HepG2 (cell line): ENCODE data around the gene LYZL2. TPM values are rescaled to one million over a fixed set of nuclear protein-coding genes. Genes with fewer than 3 reads are reported as not detected.

Experiments
- FOXP4 ChIP-seq: sonication (generic); formaldehyde crosslinking; IDR thresholded peaks from 2 replicates; pipeline ENCODE4 v1.4.0; 2020; ENCODE audit warnings: missing genetic modification reagents
- GZF1 ChIP-seq: sonication (generic); formaldehyde crosslinking; IDR thresholded peaks from 2 replicates; pipeline ENCODE4 v1.5.1; 2020; ENCODE audit warnings: mild to moderate bottlenecking, missing genetic modification reagents
- HCFC1 ChIP-seq: fragments of 150-350 bp; IDR thresholded peaks from 2 replicates; pipeline ENCODE4 v1.6.1; 2014; ENCODE audit warnings: low read depth, low read length
- HMG20B ChIP-seq: conservative IDR thresholded peaks from 2 replicates; pipeline ENCODE4 v1.6.1; 2016; ENCODE audit warnings: missing genetic modification reagents, missing compliant biosample characterization
- HNF4A ChIP-seq: sonication (generic); formaldehyde crosslinking; IDR thresholded peaks from 2 replicates; pipeline ENCODE4 v1.4.0; 2020; ENCODE audit warnings: missing genetic modification reagents
- ISX ChIP-seq: sonication (generic); formaldehyde crosslinking; conservative IDR thresholded peaks from 2 replicates; pipeline ENCODE4 v1.5.0; 2020; ENCODE audit warnings: missing genetic modification reagents
- KLF15 ChIP-seq: sonication (generic); formaldehyde crosslinking; IDR thresholded peaks from 2 replicates; pipeline ENCODE4 v1.8.1; 2023; ENCODE audit warnings: borderline replicate concordance, mild to moderate bottlenecking, inconsistent platforms, missing genetic modification reagents, mixed read lengths
- MXI1 ChIP-seq: IDR thresholded peaks from 3 replicates; pipeline ENCODE4 v1.6.1; 2012; ENCODE audit warnings: low read depth, low read length, inconsistent platforms, borderline replicate concordance
- SIX1 ChIP-seq: sonication (generic); formaldehyde crosslinking; IDR thresholded peaks from 2 replicates; pipeline ENCODE4 v1.4.0; 2020; ENCODE audit warnings: missing genetic modification reagents, borderline replicate concordance
- SKIL ChIP-seq: sonication (generic); formaldehyde crosslinking; IDR thresholded peaks from 2 replicates; pipeline ENCODE4 v1.8.0; 2022; ENCODE audit warnings: missing genetic modification reagents, mild to moderate bottlenecking, moderate library complexity, borderline replicate concordance
- SMC3 ChIP-seq: IDR thresholded peaks from 2 replicates; pipeline ENCODE4 v1.6.1; 2011; ENCODE audit warnings: low read length, improper control_type of control experiment
- TFDP2 ChIP-seq: sonication (generic); formaldehyde crosslinking; IDR thresholded peaks from 2 replicates; pipeline ENCODE4 v1.4.0; 2020; ENCODE audit warnings: missing genetic modification reagents
- ZNF230 ChIP-seq: sonication (generic); formaldehyde crosslinking; IDR thresholded peaks from 2 replicates; pipeline ENCODE4 v1.4.0; 2020; ENCODE audit warnings: mild to moderate bottlenecking, missing genetic modification reagents
- ZNF33B ChIP-seq: sonication (generic); formaldehyde crosslinking; IDR thresholded peaks from 2 replicates; pipeline ENCODE4 v1.5.1; 2020; ENCODE audit warnings: mild to moderate bottlenecking, missing genetic modification reagents
- ZNF460 ChIP-seq: sonication (generic); formaldehyde crosslinking; IDR thresholded peaks from 2 replicates; pipeline ENCODE4 v1.5.1; 2020; ENCODE audit warnings: missing genetic modification reagents, mild to moderate bottlenecking, borderline replicate concordance
- ZNF550 ChIP-seq: sonication (generic); formaldehyde crosslinking; IDR thresholded peaks from 2 replicates; pipeline ENCODE4 v1.4.0; 2020; ENCODE audit warnings: mild to moderate bottlenecking, missing genetic modification reagents, borderline replicate concordance
- ZNF646 ChIP-seq: sonication (generic); formaldehyde crosslinking; IDR thresholded peaks from 2 replicates; pipeline ENCODE4 v1.9.0; 2021; ENCODE audit warnings: mild to moderate bottlenecking, missing genetic modification reagents
- polyA plus RNA-seq, 8 experiments: library from polyadenylated mRNA; depleted of rRNA in 3 of 8; stranded (reverse) in 7 of 8; unstranded in 1 of 8; fragments of >200 nt; fragmentation: Illumina TruSeq in 4 of 8; extraction: Trizol in 4 of 8; gene quantifications; 2 replicates each; pipeline versions ENCODE4 v1.2.1 to v1.2.3, GENCODE V29; 2011 to 2016; ENCODE audit warnings: low read depth in 4 of 8, missing spikeins in 1 of 8, mixed read lengths in 1 of 8; ENCODE audit not compliant: insufficient read depth in 1 of 8
- total RNA-seq, 5 experiments: library from RNA; depleted of rRNA; stranded (reverse); fragments of >200 nt; fragmentation: Illumina TruSeq; extraction: Trizol; gene quantifications; 2 replicates each; pipeline ENCODE4 v1.2.3, GENCODE V29; 2016; ENCODE audit warnings: low read depth in 1 of 5

Gene LYZL2
- total and polyA plus RNA-seq, 2 of the 13 experiments (the other 11 are each of a cell fraction or from before 2014, with no cell fraction given), result 0.20 to 0.63 TPM

GRCh38 chr10:30583778-30584415 lies 45.7 kb downstream of the LYZL2 start (continued):
- TF ChIP-seq FOXP4 (CRISPR knock-in tag), result peak; percentile 68
- TF ChIP-seq ZNF646 (CRISPR knock-in tag), result no peak
- TF ChIP-seq ZNF460 (CRISPR knock-in tag), result no peak
- TF ChIP-seq GZF1 (CRISPR knock-in tag), result no peak
- TF ChIP-seq SMC3, result no peak
- peak; percentile 11; the same call in 1 of the 3 replicates for TF ChIP-seq MXI1
- TF ChIP-seq ZNF550, result no peak
- no peak for TF ChIP-seq ZNF33B (CRISPR knock-in tag)
- no peak for TF ChIP-seq KLF15 (CRISPR knock-in tag)
- no peak for TF ChIP-seq ZNF230 (CRISPR knock-in tag)
- TF ChIP-seq SIX1 (CRISPR knock-in tag), result peak; percentile 94
- no peak for TF ChIP-seq ISX (CRISPR knock-in tag)
- TF ChIP-seq HMG20B (CRISPR knock-in tag), result no peak
- no peak for TF ChIP-seq HCFC1
- TF ChIP-seq HNF4A (CRISPR knock-in tag), result peak; percentile 45
- TF ChIP-seq SKIL (CRISPR knock-in tag), result no peak
- TF ChIP-seq TFDP2 (CRISPR knock-in tag), result no peak
